Mammary epithelial cell (primary cell): Measurements from ENCODE around the gene MAP2K7.

Experiments
- CTCF ChIP-seq, 2 donors: IDR thresholded peaks in 1 of 2; conservative IDR thresholded peaks in 1 of 2; 2 replicates each; pipeline ENCODE4 v1.5.1; 2011 to 2012; ENCODE audit warnings: inconsistent platforms in 2 of 2, low read length in 2 of 2, mild to moderate bottlenecking in 2 of 2, control low read depth in 1 of 2, low read depth in 1 of 2; ENCODE audit not compliant: insufficient read depth in 1 of 2; ENCODE audit errors: extremely low read depth in 1 of 2
- EZH2 ChIP-seq: IDR thresholded peaks from 2 replicates; pipeline ENCODE4 v1.6.1; 2012; ENCODE audit warnings: low read length, inconsistent platforms, borderline replicate concordance

GRCh38 chr19:7883796-7884570, 19.7 kb upstream of the MAP2K7 start:
- TF ChIP-seq CTCF (conservative IDR thresholded peaks at IDR 0.05 in 1 of 2, IDR thresholded peaks at IDR 0.05 in 1 of 2; ENCODE audit: extremely low read depth in 1 of 2, insufficient read depth in 1 of 2, low read depth in 1 of 2, low read length in 2 of 2) (no peak), EZH2 (no peak)
